GM21723 (cell line): ENCODE data around the gene RNU7-1.

Experiments
- ATAC-seq: cut with Tn5 transposase; IDR thresholded peaks from one replicate; pipeline ENCODE4 v1.9.1; 2021; ENCODE audit warnings: mild to moderate bottlenecking, moderate library complexity; ENCODE audit not compliant: unreplicated experiment

RNU7-1 gene

DNA sequence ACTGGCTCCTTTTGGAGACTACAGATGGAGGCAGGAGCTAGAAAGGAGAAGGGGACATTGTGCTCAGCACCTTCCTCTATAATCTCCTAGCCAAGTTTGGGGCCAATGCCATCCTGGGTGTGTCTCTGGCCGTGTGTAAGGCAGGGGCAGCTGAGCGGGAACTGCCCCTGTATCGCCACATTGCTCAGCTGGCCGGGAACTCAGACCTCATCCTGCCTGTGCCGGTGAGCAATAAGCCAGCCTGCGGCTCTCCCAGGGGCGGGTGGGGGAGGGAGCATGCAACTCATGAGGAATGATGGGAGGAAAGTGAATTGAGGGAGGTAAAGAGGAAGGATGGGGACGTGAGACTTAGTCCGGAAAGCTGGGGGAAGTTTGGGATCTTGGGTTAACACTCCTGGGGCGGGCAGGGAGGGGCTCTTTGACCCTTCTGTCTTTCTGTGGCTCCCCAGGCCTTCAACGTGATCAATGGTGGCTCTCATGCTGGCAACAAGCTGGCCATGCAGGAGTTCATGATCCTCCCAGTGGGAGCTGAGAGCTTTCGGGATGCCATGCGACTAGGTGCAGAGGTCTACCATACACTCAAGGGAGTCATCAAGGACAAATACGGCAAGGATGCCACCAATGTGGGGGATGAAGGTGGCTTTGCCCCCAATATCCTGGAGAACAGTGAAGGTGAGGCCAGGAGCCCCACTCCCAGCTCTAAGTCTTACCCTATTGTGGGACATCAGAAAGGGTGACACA is 26.0 kb upstream of the RNU7-1 start:
- no peak for ATAC-seq

DNA sequence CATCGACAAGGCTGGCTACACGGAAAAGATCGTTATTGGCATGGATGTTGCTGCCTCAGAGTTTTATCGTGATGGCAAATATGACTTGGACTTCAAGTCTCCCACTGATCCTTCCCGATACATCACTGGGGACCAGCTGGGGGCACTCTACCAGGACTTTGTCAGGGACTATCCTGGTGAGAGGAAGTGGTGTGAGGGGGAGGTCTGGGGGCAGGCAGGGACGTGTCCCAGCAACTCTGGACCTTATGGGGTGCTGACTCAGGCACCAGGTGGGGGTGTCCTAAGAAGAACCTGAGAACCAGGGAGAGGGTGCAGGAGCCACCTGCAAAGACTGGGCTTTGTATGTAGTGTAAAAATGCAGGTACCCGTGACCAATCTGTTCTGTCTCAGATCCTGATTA is 24.0 kb upstream of the RNU7-1 start:
- ATAC-seq = no peak

DNA sequence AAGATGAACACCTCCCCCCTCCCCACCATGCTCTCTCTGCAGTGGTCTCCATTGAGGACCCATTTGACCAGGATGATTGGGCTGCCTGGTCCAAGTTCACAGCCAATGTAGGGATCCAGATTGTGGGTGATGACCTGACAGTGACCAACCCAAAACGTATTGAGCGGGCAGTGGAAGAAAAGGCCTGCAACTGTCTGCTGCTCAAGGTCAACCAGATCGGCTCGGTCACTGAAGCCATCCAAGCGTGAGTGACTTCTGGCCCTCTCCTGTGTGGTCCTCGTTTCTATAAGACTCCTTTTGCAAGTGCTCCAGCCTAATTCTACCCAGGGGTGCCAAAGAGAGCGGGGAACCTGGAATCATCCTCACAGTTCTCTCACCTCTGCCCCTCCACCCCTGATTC is 22.1 kb upstream of the RNU7-1 start:
- ATAC-seq = no peak

DNA sequence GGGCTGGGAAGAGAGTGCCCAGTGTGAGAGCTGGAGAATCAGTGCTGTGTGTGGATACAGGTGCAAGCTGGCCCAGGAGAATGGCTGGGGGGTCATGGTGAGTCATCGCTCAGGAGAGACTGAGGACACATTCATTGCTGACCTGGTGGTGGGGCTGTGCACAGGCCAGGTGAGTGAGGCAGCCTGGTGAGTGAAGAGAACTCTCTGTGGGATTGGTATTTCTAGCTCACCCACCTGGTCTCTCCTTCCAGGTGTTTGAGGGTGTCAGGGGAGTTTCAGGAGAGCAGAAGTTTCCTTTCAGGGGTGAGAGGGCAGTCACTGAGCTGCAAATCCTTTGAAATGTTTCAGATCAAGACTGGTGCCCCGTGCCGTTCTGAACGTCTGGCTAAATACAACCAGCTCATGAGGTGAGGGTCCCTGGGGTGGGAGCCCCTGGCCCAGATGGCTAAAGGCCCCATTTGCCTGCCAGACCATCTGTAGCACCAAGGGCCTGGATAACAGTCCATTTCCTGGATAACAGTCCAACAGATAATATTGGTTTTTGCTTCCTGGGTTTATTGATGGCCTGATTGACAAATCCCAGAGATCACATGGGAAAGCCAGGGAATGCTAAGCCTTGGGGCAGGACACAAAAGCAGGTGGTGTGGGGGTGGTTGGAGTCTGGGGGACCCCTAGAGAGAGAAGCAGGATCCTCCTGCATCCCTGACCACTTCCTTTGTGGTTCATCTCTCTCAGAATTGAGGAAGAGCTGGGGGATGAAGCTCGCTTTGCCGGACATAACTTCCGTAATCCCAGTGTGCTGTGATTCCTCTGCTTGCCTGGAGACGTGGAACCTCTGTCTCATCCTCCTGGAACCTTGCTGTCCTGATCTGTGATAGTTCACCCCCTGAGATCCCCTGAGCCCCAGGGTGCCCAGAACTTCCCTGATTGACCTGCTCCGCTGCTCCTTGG is 21.3 kb upstream of the RNU7-1 start:
- no peak for ATAC-seq

DNA sequence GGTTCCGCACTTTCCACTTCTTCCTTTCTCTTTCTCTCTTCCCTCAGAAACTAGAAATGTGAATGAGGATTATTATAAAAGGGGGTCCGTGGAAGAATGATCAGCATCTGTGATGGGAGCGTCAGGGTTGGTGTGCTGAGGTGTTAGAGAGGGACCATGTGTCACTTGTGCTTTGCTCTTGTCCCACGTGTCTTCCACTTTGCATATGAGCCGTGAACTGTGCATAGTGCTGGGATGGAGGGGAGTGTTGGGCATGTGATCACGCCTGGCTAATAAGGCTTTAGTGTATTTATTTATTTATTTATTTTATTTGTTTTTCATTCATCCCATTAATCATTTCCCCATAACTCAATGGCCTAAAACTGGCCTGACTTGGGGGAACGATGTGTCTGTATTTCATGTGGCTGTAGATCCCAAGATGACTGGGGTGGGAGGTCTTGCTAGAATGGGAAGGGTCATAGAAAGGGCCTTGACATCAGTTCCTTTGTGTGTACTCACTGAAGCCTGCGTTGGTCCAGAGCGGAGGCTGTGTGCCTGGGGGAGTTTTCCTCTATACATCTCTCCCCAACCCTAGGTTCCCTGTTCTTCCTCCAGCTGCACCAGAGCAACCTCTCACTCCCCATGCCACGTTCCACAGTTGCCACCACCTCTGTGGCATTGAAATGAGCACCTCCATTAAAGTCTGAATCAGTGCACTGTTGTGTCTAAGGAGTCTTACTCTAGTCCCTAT is 20.4 kb upstream of the RNU7-1 start:
- ATAC-seq = no peak

DNA sequence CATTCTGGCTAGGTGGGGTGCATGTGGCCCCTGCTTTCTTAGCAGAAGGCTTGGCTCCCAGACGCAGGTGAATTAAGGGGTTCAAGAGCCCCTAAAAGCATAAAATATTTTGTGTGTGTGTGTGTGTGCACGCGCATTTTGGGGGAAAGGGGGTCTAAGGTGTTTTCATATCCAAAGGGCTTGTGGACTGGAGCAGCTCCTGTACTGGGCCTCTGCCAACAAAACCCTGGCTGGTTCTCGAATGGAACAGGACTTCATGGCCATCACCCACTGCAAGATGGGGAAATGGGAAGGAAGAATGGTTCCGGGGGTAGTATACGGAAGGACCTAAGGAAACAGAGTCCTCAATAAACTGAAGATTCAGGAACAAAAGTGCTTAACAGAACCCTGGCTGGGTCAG is 19.8 kb upstream of the RNU7-1 start:
- ATAC-seq = no peak

DNA sequence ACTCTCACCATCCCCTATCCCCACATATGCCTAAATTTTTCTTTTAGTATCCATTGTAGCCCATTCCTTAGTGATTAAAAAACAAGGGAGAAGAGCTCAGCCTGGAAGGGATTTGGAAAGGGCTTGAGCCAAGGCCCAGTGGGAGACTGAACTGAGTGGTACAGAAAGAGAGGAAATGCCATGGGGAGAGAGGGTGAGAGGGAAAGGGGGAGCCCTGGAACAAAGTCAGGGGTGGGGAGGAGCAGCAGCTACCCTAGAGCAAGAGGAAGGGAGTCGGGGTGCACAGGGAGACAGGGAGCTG is 18.4 kb upstream of the RNU7-1 start:
- no peak for ATAC-seq

DNA sequence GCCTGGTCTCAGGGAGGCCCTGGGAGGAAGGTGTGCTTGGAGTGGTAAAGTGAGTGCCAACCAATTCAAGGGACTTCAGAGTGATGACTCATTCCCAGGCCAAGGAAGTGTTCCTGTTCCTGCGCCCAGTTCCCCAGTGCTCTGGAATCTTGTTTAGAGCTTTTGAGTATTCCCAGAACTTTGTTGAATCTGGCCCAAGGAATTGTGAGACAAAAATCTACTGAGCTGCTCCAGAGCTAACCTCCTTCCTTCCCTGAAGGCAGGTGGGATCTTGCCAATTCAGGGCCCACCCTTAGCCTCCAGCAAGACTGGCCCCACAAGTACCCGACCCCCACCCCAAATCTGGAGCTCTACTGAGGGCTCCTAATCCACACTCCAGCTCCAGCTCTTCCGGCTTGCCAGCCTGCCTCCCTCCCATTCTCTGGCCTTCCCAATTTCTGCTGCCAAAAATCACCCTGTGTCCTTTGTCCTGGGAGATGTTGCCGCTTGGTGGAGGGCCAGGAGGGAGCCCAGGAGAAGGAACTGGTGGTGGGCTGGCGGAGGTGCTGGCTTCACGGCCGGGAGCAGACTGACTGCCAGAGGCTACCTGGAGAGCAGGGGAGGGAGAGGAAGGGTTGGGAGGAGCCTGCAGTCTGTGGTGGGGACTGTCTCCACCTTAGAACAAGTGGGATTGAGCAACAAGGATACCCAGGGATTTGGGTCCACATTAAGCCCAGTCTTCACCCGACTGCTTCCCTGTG is 17.9 kb upstream of the RNU7-1 start:
- no peak for ATAC-seq

DNA sequence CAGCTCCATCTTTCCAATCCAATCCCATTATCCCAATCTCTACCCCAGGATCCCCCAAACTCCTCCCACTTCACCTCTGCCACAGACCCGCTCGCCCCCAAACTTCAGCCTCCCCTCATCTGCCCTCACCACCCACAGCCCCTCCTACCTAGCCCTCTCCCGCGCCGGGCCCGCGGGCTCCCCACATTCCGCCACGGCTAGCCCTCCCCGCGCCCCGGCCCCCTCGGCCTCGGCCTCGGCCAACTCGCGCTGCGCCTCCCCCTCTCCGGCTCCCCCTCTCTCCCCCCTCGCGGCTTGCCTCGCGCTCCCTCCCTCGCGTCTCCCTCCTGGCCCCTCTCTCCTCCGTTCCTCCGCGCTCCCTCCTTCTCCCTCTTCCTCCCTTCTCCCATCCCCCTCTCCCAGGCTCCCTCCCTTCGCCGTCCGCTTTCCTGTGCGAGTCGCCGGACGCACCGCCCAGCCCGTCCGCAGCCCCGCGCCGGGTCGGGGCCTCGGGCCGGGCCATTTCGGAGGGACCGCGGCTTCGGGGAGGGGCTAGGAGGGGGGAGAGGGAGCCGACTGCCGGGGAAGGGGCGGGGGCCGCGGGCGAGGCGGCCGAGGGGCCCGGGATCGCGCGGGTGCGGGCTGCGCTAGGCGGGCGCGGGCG is 16.1 kb upstream of the RNU7-1 start, which contains the start of gene ATN1:
ATN1 (plus strand) TSS at position 581 of the 643 bp plus-strand sequence. CDS start 6,043 bp downstream, outside the sequence.
- no peak for ATAC-seq

DNA sequence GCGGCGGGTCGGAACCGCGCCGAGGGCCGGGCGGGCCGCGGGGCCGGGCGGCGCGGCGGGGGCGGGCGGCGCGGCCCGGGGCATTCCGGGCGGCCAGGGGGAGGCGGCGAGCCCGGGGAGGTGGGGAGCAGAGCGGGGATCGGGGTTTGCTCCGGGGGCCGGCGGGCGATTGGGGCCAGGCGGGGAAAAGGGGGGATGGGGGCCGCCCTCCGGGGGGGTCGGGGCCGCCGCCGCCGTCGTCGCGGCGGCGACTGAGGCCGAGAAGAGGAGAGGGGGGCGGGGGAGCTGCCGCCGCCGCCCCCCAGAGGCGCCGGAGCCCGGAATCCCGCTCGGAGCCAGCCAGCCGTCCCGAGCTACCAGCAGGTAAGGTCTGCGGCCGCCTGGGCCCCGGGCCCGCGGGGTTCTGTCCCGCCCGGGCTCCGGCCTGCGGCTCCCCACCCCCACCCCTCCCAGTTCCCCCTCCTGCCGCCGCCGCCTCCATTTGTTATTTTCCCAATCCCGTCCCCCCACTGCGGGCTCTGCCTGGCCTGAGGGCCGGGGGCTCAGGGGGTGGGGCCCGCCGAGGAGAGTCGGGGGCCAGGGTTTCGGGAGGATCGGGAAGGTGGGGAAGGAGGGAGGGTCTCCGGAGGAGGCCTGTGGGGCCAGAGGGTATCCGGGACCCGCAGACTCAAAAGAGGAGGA is 15.5 kb upstream of the RNU7-1 start:
- ATAC-seq = no peak

DNA sequence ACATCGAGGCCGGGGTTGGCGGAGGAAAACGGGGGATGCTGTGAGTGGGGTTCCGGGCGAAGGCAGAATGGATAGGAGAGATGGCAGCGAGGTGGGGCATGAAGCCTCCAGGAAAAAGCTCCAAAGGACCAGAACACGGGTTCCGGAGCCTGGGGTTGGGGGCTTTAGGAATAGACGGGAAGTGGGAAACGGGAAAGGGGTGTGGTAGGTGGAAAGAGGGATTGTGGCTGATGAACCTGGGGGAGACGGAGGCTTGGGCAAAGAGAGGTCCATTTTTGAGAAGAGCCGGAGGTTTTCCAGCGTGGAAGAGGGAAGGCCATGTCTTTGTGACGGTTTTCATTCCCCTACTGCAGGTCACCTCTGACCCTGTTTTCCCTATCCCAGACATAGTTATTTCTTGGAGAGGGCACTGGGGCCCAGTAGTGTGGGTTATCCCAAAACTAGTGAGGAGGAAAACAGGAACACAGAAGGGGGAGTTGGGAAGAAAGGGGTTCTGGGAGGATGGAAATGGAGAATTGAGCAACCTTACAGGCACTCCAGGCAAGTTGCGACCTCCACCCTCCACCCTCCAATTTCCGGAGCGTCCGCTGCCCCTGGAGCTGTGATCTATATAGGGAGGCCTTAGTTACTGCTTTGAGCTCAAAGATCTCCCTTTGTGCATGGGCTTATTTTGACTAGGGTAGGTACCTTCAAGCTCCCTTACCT is 14.8 kb upstream of the RNU7-1 start:
- ATAC-seq = no peak

DNA sequence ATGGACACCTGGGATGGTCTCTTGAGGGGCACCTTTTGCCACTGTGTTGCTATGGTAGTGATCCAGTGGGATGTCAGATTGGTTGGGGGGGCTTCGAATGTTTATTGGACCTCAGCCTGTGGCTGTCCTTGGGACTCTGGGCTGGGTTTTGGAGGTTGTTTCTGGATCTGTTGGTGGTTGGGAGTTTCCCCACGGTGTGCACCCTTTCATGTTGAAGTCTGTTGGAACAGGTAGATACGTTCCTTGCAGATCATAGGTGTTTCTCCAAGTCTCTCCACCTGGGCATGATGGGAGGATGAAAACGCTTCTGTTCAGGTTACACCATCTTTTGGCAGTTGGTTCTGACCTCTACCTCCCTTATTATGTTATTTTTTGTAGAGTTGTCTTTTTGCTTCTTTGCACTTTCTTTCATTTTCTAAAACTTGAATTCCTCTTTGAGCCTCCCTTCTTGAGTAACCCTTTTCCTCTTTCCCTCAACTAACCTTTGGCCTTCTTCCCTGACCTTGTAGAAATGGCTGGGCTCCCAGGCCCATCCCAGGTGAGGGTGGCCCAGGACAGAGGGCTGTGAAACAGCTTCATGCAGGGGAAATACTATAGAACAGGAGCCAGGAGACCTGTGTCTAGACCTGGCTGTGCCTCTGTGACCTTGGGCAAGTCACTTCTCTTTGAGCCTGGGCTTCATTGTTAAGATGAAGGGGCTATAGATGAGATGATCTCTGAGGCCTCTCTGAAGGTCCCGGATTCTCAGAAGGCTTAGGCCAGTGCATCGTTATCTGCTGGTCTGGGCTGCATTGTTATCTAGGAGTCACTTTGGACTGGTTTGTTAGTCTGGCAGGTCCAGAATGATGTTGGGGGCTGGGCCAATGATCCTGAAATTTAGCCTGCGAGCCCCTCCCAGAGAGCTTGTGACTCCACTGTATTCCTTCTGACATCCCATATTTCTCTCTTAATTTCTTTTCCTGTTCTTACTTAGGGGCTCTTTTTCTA is 13.9 kb upstream of the RNU7-1 start:
- ATAC-seq = no peak

DNA sequence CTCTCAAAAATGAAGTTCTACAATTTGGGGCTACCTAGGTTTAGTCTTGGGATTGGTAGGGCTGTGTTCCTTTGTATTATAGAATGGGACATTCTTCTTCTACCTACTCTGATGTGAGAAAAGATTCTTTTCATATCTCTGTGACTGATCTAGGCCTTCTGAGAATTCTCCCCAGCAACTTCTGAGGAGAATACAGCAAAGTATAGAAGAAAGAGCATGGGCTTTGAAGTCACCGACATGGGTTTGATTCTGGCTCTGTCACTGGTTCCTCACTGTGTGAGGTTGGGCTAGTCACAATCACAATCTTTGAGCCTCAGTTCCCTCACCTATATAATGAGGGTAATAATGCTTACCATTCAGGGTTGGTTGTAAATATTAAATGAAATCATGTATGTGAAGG is 10.8 kb upstream of the RNU7-1 start:
- ATAC-seq = no peak

DNA sequence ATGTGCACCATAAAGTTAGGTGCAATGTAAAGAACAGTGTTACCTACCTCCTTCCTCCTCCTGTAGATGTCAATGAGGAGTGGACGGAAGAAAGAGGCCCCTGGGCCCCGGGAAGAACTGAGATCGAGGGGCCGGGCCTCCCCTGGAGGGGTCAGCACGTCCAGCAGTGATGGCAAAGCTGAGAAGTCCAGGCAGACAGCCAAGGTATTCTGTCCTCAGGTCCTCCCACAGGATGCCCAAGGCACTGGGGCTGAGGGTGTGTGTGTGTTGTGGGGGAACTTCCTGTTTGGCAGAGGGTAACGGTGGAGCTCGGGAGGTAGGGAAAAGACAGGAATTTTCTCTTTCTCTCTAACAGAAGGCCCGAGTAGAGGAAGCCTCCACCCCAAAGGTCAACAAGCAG is 9.5 kb upstream of the RNU7-1 start:
- no peak for ATAC-seq

DNA sequence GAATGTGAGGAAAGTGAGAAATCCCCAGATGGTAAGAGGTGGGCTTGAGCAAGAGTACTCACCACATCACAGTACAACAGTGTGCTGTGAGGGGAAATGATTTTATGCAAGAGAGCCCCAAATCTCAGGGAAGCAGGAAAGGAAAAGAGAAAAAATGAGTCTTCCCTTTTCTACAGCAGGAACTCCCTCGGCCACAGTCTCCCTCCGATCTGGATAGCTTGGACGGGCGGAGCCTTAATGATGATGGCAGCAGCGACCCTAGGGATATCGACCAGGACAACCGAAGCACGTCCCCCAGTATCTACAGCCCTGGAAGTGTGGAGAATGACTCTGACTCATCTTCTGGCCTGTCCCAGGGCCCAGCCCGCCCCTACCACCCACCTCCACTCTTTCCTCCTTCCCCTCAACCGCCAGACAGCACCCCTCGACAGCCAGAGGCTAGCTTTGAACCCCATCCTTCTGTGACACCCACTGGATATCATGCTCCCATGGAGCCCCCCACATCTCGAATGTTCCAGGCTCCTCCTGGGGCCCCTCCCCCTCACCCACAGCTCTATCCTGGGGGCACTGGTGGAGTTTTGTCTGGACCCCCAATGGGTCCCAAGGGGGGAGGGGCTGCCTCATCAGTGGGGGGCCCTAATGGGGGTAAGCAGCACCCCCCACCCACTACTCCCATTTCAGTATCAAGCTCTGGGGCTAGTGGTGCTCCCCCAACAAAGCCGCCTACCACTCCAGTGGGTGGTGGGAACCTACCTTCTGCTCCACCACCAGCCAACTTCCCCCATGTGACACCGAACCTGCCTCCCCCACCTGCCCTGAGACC is 8.0 kb upstream of the RNU7-1 start:
- no peak for ATAC-seq

DNA sequence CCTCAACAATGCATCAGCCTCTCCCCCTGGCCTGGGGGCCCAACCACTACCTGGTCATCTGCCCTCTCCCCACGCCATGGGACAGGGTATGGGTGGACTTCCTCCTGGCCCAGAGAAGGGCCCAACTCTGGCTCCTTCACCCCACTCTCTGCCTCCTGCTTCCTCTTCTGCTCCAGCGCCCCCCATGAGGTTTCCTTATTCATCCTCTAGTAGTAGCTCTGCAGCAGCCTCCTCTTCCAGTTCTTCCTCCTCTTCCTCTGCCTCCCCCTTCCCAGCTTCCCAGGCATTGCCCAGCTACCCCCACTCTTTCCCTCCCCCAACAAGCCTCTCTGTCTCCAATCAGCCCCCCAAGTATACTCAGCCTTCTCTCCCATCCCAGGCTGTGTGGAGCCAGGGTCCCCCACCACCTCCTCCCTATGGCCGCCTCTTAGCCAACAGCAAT is 7.4 kb upstream of the RNU7-1 start:
- ATAC-seq = no peak
